Lung (tissue), 12 donors: ENCODE results near the gene KYAT1. TPM values are rescaled to one million over a fixed set of nuclear protein-coding genes. Genes with fewer than 3 reads are reported as not detected.

Experiments
- ATAC-seq: fragments of 200-7000 bp; cut with Tn5 transposase; one replicate; pipeline ENCODE4 v1.9.1; 2020; ENCODE audit warnings: moderate number of reproducible peaks; ENCODE audit not compliant: insufficient read depth, low FRiP score
- DNase-seq, 3 donors: peaks; one replicate each; pipeline ENCODE4 v3.0.0-alpha.2; 2013 to 2017
- H3K27ac ChIP-seq, 2 donors: one replicate each; pipeline ENCODE4 v1.5.1; 2013; ENCODE audit warnings: mild to moderate bottlenecking in 2 of 2, moderate library complexity in 2 of 2, control low read depth in 1 of 2, inconsistent platforms in 1 of 2, low read depth in 1 of 2, low read length in 1 of 2
- H3K27me3 ChIP-seq, 3 donors: one replicate each; pipeline ENCODE4 v1.5.1; 2013; ENCODE audit warnings: low read length in 2 of 3; ENCODE audit not compliant: control insufficient read depth in 3 of 3, insufficient read depth in 3 of 3
- H3K36me3 ChIP-seq, 4 donors: one replicate each; pipeline ENCODE4 v1.5.1; 2013; ENCODE audit warnings: low read length in 4 of 4, mild to moderate bottlenecking in 1 of 4, moderate library complexity in 1 of 4; ENCODE audit not compliant: control insufficient read depth in 4 of 4, insufficient read depth in 4 of 4
- H3K4me1 ChIP-seq, 5 donors: one replicate each; pipeline ENCODE4 v1.5.1; 2013; ENCODE audit warnings: low read length in 5 of 5, mild to moderate bottlenecking in 2 of 5, moderate library complexity in 1 of 5; ENCODE audit not compliant: control insufficient read depth in 5 of 5, insufficient read depth in 5 of 5
- H3K4me3 ChIP-seq: one replicate; pipeline ENCODE4 v1.5.1; 2013; ENCODE audit warnings: mild to moderate bottlenecking, control low read depth, moderate library complexity
- H3K9ac ChIP-seq, 2 donors: one replicate each; pipeline ENCODE4 v1.5.1; 2013; ENCODE audit warnings: low read length in 2 of 2, control low read depth in 1 of 2; ENCODE audit not compliant: insufficient read depth in 1 of 2
- H3K9me3 ChIP-seq, 4 donors: one replicate each; pipeline ENCODE4 v1.5.1; 2013; ENCODE audit warnings: low read length in 3 of 4, mild to moderate bottlenecking in 1 of 4, moderate library complexity in 1 of 4; ENCODE audit not compliant: control insufficient read depth in 4 of 4, insufficient read depth in 3 of 4
- WGBS, 2 donors: extraction: QIAGEN DNeasy Blood & Tissue Kit; methylation state at CpG; one replicate each; pipeline ENCODE4 v1.1.7; 2013; 5-methylcytosine and 5-hydroxymethylcytosine counted together
- polyA plus RNA-seq, 2 donors: library from polyadenylated mRNA; stranded (reverse); fragments of 200-250 nt; gene quantifications; one replicate each; pipeline ENCODE4 v1.2.1, GENCODE V29; 2013
- total RNA-seq, 2 donors: library from RNA; depleted of rRNA in 1 of 2; stranded (reverse); fragments of >200 nt in 1 of 2; gene quantifications; one replicate each; pipeline ENCODE4 v1.2.1, GENCODE V29; 2014 to 2021
- TF ChIP-seq, protein P1 (sequence below): IDR thresholded peaks from 2 replicates; pipeline ENCODE4 v1.5.1; 2012; ENCODE audit warnings: mild to moderate bottlenecking; ENCODE audit errors: control extremely low read depth, extremely low read depth
- donor health status: control.
- donor health status: control.
- donor health status: Bipolar disorder and iron deficiency.
- donor health status: healthy.
- donor health status: DM: yes; HTN: yes; CAD: no.

The KYAT1 gene
- total and polyA plus RNA-seq, 4 donors = 4.5 to 7.7 (median 4.8) TPM

DNA sequence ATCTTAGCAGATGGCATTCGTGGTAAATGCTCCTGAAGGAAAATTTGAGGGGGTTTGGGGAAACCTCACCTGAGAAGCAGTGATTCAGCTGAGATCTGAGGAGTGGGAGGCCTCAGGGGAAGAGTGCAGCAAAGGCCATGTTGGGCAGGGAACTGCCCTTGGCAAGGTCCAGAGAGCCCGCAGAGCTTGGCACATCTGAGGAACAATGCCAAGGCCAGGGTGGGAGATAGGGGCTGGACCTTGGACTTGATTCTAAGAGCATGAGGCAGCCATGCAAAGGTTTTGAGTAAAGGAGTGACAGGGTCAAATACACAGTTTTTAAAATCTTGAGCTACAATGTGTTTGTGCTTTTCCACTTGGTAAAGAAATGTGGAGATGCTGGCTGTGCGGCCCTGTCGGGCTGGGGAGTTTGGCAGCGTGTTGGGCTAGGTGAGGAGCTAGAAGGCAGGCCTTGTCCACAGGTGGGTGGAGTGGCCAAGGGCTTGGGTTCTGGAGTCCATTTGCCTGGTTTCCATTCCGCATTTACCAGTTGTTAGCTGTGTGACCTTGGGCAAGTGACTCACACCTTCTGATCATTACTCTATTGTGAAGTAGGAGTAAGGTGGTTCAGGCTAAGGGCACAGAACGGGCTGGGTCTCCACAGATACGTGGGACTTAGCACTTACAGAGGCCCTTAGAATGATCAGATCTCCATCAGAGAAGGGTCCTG is 88.6 kb downstream of the KYAT1 start:
- ATAC-seq (no peak), DNase-seq (no peak)
- Histone ChIP-seq H3K9ac (no peak overlapping the region), H3K4me1 (peaks cover 0 to 4% (median 2%) of the 10 kb centered on the region in 5 donors), H3K27ac (no peak overlapping the region), H3K4me3 (no peak overlapping the region), H3K9me3 (no peaks in the 10 kb centered on the region), H3K36me3 (peaks cover 8 to 45% (median 38%) of the 10 kb centered on the region in 4 donors), H3K27me3 (no peaks in the 10 kb centered on the region)
- TF ChIP-seq, protein P1, sequence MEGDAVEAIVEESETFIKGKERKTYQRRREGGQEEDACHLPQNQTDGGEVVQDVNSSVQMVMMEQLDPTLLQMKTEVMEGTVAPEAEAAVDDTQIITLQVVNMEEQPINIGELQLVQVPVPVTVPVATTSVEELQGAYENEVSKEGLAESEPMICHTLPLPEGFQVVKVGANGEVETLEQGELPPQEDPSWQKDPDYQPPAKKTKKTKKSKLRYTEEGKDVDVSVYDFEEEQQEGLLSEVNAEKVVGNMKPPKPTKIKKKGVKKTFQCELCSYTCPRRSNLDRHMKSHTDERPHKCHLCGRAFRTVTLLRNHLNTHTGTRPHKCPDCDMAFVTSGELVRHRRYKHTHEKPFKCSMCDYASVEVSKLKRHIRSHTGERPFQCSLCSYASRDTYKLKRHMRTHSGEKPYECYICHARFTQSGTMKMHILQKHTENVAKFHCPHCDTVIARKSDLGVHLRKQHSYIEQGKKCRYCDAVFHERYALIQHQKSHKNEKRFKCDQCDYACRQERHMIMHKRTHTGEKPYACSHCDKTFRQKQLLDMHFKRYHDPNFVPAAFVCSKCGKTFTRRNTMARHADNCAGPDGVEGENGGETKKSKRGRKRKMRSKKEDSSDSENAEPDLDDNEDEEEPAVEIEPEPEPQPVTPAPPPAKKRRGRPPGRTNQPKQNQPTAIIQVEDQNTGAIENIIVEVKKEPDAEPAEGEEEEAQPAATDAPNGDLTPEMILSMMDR = no peak
- WGBS, 2 donors = 92 to 95% methylated on average over 8 of the region's 8 CpGs

- DNase-seq = no peak
- 95 to 99% methylated on average over 9 of the region's 9 CpGs for WGBS, 2 donors
- Histone ChIP-seq H3K4me1 (peaks cover 0 to 9% (median 5%) of the 10 kb centered on the region in 5 donors), H3K27ac (no peak overlapping the region), H3K9ac (no peak overlapping the region), H3K9me3 (no peaks in the 10 kb centered on the region), H3K36me3 (peaks cover 6 to 39% (median 35%) of the 10 kb centered on the region in 4 donors), H3K27me3 (no peaks in the 10 kb centered on the region), H3K4me3 (no peak overlapping the region)
- TF ChIP-seq, protein P1 = no peak
- no peak for ATAC-seq
These were observed 89.6 kb downstream of the KYAT1 start for GRCh38 chr9:128792134-128792533.

DNA sequence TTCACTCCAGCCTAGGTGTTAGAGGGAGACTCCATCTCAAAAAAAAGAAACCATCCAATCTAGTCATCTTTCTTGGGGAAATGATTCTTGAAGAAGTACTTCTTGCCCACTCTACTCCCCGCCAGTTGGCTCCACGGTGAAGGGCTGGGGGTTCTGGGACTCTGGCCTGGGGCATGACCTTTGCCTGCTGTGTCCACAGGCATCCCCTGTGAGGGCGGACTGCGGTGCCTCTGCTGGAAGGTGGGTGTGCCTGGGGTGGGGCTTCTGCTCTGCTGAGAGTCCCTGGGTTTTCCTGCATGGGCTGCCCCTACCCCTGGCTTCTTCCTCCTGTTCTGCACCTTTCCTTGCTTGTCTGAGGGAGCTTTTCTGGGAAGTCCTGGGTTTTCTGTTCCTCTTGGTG is 91.2 kb downstream of the KYAT1 start:
- H3K36me3 ChIP-seq = peaks cover 3 to 35% (median 32%) of the 10 kb centered on the region in 4 donors
- no peak overlapping the region for H3K27ac ChIP-seq
- H3K4me3 ChIP-seq = no peak overlapping the region

More for the DNA sequence above, 91.2 kb downstream of the KYAT1 start:
- WGBS, 2 donors = 92 to 95% methylated on average over 4 of the region's 4 CpGs
- Histone ChIP-seq H3K27me3 (no peaks in the 10 kb centered on the region), H3K9me3 (no peaks in the 10 kb centered on the region), H3K9ac (no peak overlapping the region), H3K4me1 (peaks cover 0 to 9% (median 5%) of the 10 kb centered on the region in 5 donors)
- TF ChIP-seq, protein P1 = no peak
- no peak for DNase-seq
- no peak for ATAC-seq
